SU-DHL-6 (cell line): ENCODE measurements around the gene CELSR3.

Experiments
- H2AFZ ChIP-seq: fragments of 200-600 bp; sonication (generic); 2 replicates; pipeline ENCODE4 v1.6.1; 2014; ENCODE audit warnings: low read depth, mild to moderate bottlenecking, moderate library complexity, mixed read lengths, antibody characterized with exemption, low read length; ENCODE audit not compliant: severe bottlenecking
- H3F3A ChIP-seq: fragments of 200-600 bp; shearing (Covaris generic); 2 replicates; pipeline ENCODE4 v1.6.0; 2016; ENCODE audit warnings: antibody characterized with exemption, mild to moderate bottlenecking; ENCODE audit not compliant: insufficient read depth
- H3K27ac ChIP-seq: fragments of 200-600 bp; sonication (generic); 2 replicates; pipeline ENCODE4 v1.5.1; 2016; ENCODE audit warnings: low read depth, mild to moderate bottlenecking, low read length, moderate library complexity, mixed read lengths
- H3K27me3 ChIP-seq: fragments of 200-600 bp; sonication (generic), shearing (Covaris generic); 2 replicates; pipeline ENCODE4 v1.6.0; 2014; ENCODE audit warnings: mild to moderate bottlenecking, low read length
- H3K36me3 ChIP-seq: fragments of 200-600 bp; sonication (generic); 2 replicates; pipeline ENCODE4 v1.6.1; 2014; ENCODE audit warnings: mild to moderate bottlenecking, low read length, mixed read lengths
- H3K4me2 ChIP-seq: fragments of 300-600, 200-600 bp; shearing (Covaris generic), sonication (generic); 2 replicates; pipeline ENCODE4 v1.6.0; 2014; ENCODE audit warnings: low read length, low read depth, mild to moderate bottlenecking; ENCODE audit not compliant: poor library complexity, severe bottlenecking
- H3K4me3 ChIP-seq: fragments of 200-600 bp; sonication (generic); 2 replicates; pipeline ENCODE4 v1.5.1; 2014; ENCODE audit warnings: antibody characterized with exemption, low read length, mild to moderate bottlenecking, mixed read lengths; ENCODE audit not compliant: insufficient read depth, poor library complexity, severe bottlenecking
- H3K79me2 ChIP-seq: fragments of 200-600 bp; sonication (generic); 2 replicates; pipeline ENCODE4 v1.6.1; 2014; ENCODE audit warnings: mild to moderate bottlenecking, low read length, moderate library complexity; ENCODE audit not compliant: insufficient read depth
- H3K9ac ChIP-seq: fragments of 200-600 bp; sonication (generic); 2 replicates; pipeline ENCODE4 v1.7.0; 2014; ENCODE audit warnings: mild to moderate bottlenecking, low read length
- H3K9me2 ChIP-seq: fragments of 200-600 bp; sonication (generic); replicated peaks from 2 replicates; pipeline ENCODE4 v1.6.1; 2014; ENCODE audit warnings: low read length; ENCODE audit not compliant: insufficient read depth
- H3K9me3 ChIP-seq: fragments of 200-600 bp; sonication (generic); 2 replicates; pipeline ENCODE4 v1.6.1; 2014; ENCODE audit warnings: low read length, mixed read lengths; ENCODE audit not compliant: insufficient read depth
- H4K20me1 ChIP-seq: fragments of 200-600 bp; sonication (generic); 2 replicates; pipeline ENCODE4 v1.6.1; 2014; ENCODE audit warnings: low read depth, mild to moderate bottlenecking, antibody characterized with exemption, low read length, moderate library complexity, mixed read lengths
- EZH2phosphoT487 ChIP-seq: fragments of 200-600 bp; sonication (generic), shearing (Covaris generic); conservative IDR thresholded peaks from 2 replicates; pipeline ENCODE4 v1.6.1; 2018; ENCODE audit warnings: mild to moderate bottlenecking, antibody characterized with exemption, low read length, moderate library complexity, mixed read lengths
- TF ChIP-seq, protein P1 (sequence below): fragments of 200-600 bp; sonication (generic); IDR thresholded peaks from one replicate; pipeline ENCODE4 v1.5.1; 2017; ENCODE audit warnings: antibody characterized with exemption, mild to moderate bottlenecking, low read length, moderate library complexity; ENCODE audit not compliant: insufficient read depth, poor library complexity, severe bottlenecking

The CELSR3 gene

DNA sequence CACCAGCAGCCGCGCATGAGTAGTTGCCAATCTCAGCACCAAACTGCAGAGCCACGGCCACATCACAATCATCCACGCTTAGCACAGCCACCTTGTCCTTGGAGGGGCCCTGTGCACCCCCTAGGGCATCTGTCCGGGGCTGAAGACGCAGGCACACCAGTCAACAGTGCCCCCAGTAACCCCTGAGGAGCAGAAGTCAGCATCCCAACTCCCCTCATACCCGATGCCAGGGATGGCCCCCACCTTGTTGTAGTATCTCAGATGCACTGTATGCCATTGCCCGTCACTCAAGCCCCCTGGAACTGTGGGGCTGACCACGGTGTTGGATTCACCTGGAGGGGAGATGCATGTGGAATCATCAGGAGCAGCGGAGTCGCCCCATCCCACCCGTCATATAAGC is 7.6 kb downstream of the CELSR3 start:
- H3K4me2 ChIP-seq = no peak overlapping the region
- no peaks in the 10 kb centered on the region for H3K27me3 ChIP-seq
- no peak overlapping the region for H3K27ac ChIP-seq
- H3K9me2 ChIP-seq = no peaks in the 10 kb centered on the region
- no peaks in the 10 kb centered on the region for H4K20me1 ChIP-seq
- H3K36me3 ChIP-seq = no peaks in the 10 kb centered on the region
- no peak overlapping the region for H3K9ac ChIP-seq
- H2AFZ ChIP-seq = no peak overlapping the region
- H3K4me3 ChIP-seq = no peak overlapping the region
- TF ChIP-seq EZH2phosphoT487 = no peak
- TF ChIP-seq, protein P1, sequence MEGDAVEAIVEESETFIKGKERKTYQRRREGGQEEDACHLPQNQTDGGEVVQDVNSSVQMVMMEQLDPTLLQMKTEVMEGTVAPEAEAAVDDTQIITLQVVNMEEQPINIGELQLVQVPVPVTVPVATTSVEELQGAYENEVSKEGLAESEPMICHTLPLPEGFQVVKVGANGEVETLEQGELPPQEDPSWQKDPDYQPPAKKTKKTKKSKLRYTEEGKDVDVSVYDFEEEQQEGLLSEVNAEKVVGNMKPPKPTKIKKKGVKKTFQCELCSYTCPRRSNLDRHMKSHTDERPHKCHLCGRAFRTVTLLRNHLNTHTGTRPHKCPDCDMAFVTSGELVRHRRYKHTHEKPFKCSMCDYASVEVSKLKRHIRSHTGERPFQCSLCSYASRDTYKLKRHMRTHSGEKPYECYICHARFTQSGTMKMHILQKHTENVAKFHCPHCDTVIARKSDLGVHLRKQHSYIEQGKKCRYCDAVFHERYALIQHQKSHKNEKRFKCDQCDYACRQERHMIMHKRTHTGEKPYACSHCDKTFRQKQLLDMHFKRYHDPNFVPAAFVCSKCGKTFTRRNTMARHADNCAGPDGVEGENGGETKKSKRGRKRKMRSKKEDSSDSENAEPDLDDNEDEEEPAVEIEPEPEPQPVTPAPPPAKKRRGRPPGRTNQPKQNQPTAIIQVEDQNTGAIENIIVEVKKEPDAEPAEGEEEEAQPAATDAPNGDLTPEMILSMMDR = no peak
- no peaks in the 10 kb centered on the region for H3K9me3 ChIP-seq
- 0 out of 2 replicates have a peak, but pooled peaks cover 6% of the 10 kb centered on the region for H3F3A ChIP-seq
- no peaks in the 10 kb centered on the region for H3K79me2 ChIP-seq

DNA sequence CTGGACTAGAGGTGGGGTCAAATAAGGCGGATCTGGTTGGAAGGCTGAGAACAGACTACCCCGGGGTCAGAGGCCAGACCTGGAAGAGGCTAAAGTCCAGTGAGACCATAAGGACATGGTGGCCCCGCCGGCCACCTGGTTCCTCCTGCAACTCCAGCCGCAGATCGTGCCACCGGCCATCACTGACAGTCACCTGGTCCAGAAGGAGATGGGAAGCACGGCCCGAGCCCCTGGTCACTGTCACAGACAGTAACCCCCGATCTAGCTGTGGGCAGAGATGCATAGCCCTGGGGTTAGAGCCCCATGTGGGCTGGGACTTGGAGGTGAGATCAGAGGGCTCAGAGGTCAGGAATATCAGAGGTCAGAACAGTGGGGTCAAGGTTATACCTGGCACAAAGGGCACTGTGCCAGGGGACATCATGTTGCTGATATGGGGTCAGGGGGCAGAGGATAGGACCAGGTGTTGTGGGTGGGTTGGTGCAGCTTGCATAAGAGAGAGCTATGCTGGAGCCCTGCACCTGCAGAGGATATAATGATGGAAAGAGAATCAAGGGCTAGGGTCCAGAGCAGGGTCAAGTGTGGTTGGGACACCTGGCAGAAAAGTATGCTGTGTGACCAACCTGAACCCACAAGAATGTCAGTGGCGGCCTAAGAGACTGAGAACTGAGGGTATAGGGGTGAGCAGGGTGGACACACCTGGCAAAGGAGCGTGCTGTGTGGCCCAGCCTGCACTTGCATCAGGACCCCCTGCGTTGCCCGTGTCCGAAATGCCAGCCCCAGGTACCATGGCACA is 9.6 kb downstream of the CELSR3 start:
- Histone ChIP-seq H3F3A (no peaks in the 10 kb centered on the region), H3K9me3 (no peaks in the 10 kb centered on the region), H2AFZ (no peak overlapping the region), H3K27me3 (no peaks in the 10 kb centered on the region), H3K36me3 (no peaks in the 10 kb centered on the region), H3K9me2 (no peaks in the 10 kb centered on the region), H3K9ac (no peak overlapping the region), H4K20me1 (no peaks in the 10 kb centered on the region), H3K27ac (no peak overlapping the region), H3K4me2 (no peak overlapping the region), H3K4me3 (no peak overlapping the region), H3K79me2 (no peaks in the 10 kb centered on the region)
- no peak for TF ChIP-seq EZH2phosphoT487
- TF ChIP-seq, protein P1 = no peak

DNA sequence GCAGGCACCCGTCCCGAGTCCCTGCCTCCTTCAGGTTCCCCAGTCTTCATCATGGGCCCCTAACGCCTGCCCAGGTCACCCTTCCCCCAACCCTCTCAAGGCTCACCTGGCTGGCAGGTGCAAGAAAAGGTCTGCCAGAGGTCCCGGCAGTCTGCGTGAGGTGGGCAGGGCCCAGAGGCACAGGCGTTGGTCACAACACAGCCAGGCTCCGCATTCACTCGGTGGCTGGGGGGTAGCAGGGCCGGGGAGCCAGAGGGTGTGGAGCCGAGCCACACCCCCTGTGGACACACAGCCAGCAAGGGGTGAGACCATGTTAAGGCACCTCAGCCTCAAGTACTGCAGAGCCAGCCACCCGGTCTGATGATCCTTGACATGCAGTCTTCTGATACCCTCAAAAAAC is 10.9 kb downstream of the CELSR3 start:
- H4K20me1 ChIP-seq = no peaks in the 10 kb centered on the region
- no peaks in the 10 kb centered on the region for H3K79me2 ChIP-seq
- no peak overlapping the region for H3K9ac ChIP-seq
- no peak overlapping the region for H2AFZ ChIP-seq
- H3K9me2 ChIP-seq = no peaks in the 10 kb centered on the region
- no peak overlapping the region for H3K4me3 ChIP-seq
- H3K36me3 ChIP-seq = no peaks in the 10 kb centered on the region
- H3K4me2 ChIP-seq = no peak overlapping the region
- H3K9me3 ChIP-seq = no peaks in the 10 kb centered on the region
- no peak for TF ChIP-seq EZH2phosphoT487
- TF ChIP-seq, protein P1 = no peak
- no peaks in the 10 kb centered on the region for H3K27me3 ChIP-seq
- H3F3A ChIP-seq = no peaks in the 10 kb centered on the region
- H3K27ac ChIP-seq = no peak overlapping the region
